SK-N-DZ (cell line): ENCODE data around the gene SPHK1.

Source experiments
- DNase-seq: peaks from one replicate; pipeline ENCODE4 v3.0.0-alpha.2; 2015; ENCODE audit warnings: low spot score

SPHK1 gene

GRCh38 chr17:76384987-76385891, 830 bp downstream of the SPHK1 start:
- no peak for DNase-seq

GRCh38 chr17:76385892-76386786, 1.7 kb downstream of the SPHK1 start:
- peak; percentile 82 for DNase-seq

GRCh38 chr17:76386966-76387765, 2.8 kb downstream of the SPHK1 start:
- no peak for DNase-seq

GRCh38 chr17:76388966-76389888, 4.8 kb downstream of the SPHK1 start:
- DNase-seq = no peak

GRCh38 chr17:76390003-76390421, 5.6 kb downstream of the SPHK1 start:
- peak; percentile 57 for DNase-seq

- DNase-seq = no peak
These were observed 6.8 kb downstream of the SPHK1 start for GRCh38 chr17:76391200-76391715.

- no peak for DNase-seq
These were observed 9.8 kb downstream of the SPHK1 start for GRCh38 chr17:76394166-76394565.

- no peak for DNase-seq
These were observed 11.6 kb downstream of the SPHK1 start for GRCh38 chr17:76395980-76396379.

GRCh38 chr17:76397184-76397583, 12.8 kb downstream of the SPHK1 start:
- DNase-seq = no peak

GRCh38 chr17:76397687-76398522, 13.5 kb downstream of the SPHK1 start:
- DNase-seq = peak; percentile 85

GRCh38 chr17:76398523-76399174, 14.2 kb downstream of the SPHK1 start:
- DNase-seq = no peak

GRCh38 chr17:76399175-76400172, 15.1 kb downstream of the SPHK1 start:
- no peak for DNase-seq

GRCh38 chr17:76402711-76403110, 18.3 kb downstream of the SPHK1 start:
- no peak for DNase-seq

- no peak for DNase-seq
These were observed 19.8 kb downstream of the SPHK1 start for GRCh38 chr17:76404256-76404655.

- DNase-seq = no peak
These were observed 20.7 kb downstream of the SPHK1 start for GRCh38 chr17:76404976-76405563.

GRCh38 chr17:76405607-76405966, 21.2 kb downstream of the SPHK1 start:
- no peak for DNase-seq

- DNase-seq = no peak
These were observed 21.7 kb downstream of the SPHK1 start for GRCh38 chr17:76405967-76406647.
